Measurements from ENCODE around the gene KIF2A. TPM values are rescaled to one million over a fixed set of nuclear protein-coding genes. Genes with fewer than 3 reads are reported as not detected.

KIF2A gene
- total and polyA plus RNA-seq, 2 of the 4 experiments (the other 2 are of a cell fraction) = 23.6 to 37.3 TPM

GRCh38 chr5:62322484-62322883, 16.5 kb downstream of the KIF2A start:
- Histone ChIP-seq H3K27ac (ENCODE audit: insufficient read depth, low read length) (no peak overlapping the region), H2BK5ac (ENCODE audit: low read depth, low read length, poor library complexity, severe bottlenecking) (no peak overlapping the region), H3K79me1 (ENCODE audit: low read depth in 1 of 2, low read length in 2 of 2) (peaks cover 21 to 48% of the 10 kb centered on the region in 2 experiments), H2AFZ (replicated peaks; ENCODE audit: low read length, poor library complexity) (no peak overlapping the region), H3K4me2 (ENCODE audit: low read depth, low read length) (no peak overlapping the region), H4K91ac (ENCODE audit: insufficient read depth, low read depth, low read length) (no peak overlapping the region), H3K9me3 (ENCODE audit: control insufficient read depth, insufficient read depth, low read length) (no peaks in the 10 kb centered on the region), H3K18ac (ENCODE audit: low read depth, low read length) (no peak overlapping the region), H2BK15ac (ENCODE audit: low read depth, low read length) (no peak overlapping the region), H3K4me1 (ENCODE audit: control insufficient read depth, insufficient read depth, low read length) (0 out of 2 replicates have a peak, but pooled peaks cover 2% of the 10 kb centered on the region), H3K9me1 (ENCODE audit: insufficient read depth, low read length) (peaks cover 3% of the 10 kb centered on the region), H3K23ac (ENCODE audit: low read depth, low read length) (no peak overlapping the region), H3K56ac (ENCODE audit: extremely low read depth, insufficient read depth, low read length) (no peak overlapping the region), H3K4me3 (ENCODE audit: insufficient read depth, low read depth, low read length) (no peak overlapping the region), H2AK9ac (replicated peaks; ENCODE audit: low read depth, low read length, poor library complexity) (no peak overlapping the region), H2AK5ac (ENCODE audit: low read depth, low read length) (no peak overlapping the region), H2BK20ac (ENCODE audit: low read depth, low read length) (no peak overlapping the region), H3K4ac (ENCODE audit: low read depth, low read length) (no peak overlapping the region), H4K5ac (ENCODE audit: low read depth, low read length) (no peak overlapping the region), H3K27me3 (ENCODE audit: control insufficient read depth, insufficient read depth, low read length) (no peaks in the 10 kb centered on the region), H2BK120ac (ENCODE audit: low read depth, low read length) (no peak overlapping the region), H4K8ac (ENCODE audit: low read depth in 2 of 2, low read length in 2 of 2) (no peak overlapping the region), H4K20me1 (ENCODE audit: insufficient read depth, low read length) (peaks cover 23% of the 10 kb centered on the region), H3K14ac (replicated peaks; ENCODE audit: low read depth, low read length) (no peak overlapping the region), H3K9ac (ENCODE audit: low read depth, low read length) (no peak overlapping the region), H3K36me3 (ENCODE audit: control insufficient read depth, insufficient read depth, low read length) (no peaks in the 10 kb centered on the region)
- ChIA-PET POLR2A (ENCODE audit: unreplicated experiment) (no interaction called here), CTCF (no interaction called here)
- no CpG with 5 or more reads among the region's 1 CpG for WGBS, 2 experiments (ENCODE audit: extremely low coverage in 2 of 2, insufficient read length in 1 of 2)
- intact Hi-C loops (cut with micrococcal nuclease) = no loop called here
- BruUV-seq (replicated peaks) = no TSS peak
- dilution Hi-C loops (cut with HindIII; ENCODE audit: low sequenced_read_pairs, unreplicated experiment) = no loop called here
- in situ Hi-C loops (cut with MboI; ENCODE audit: low sequenced_read_pairs) = no loop called here
- ATAC-seq (ENCODE audit: low read depth) = no peak
- DNase-seq = no peak
- TF ChIP-seq POLR2A (IDR thresholded peaks at IDR 0.05; ENCODE audit: low read depth, low read length) (no peak), NFE2L2 (IDR thresholded peaks at IDR 0.05; ENCODE audit: low read depth, low read length) (no peak), SMC3 (IDR thresholded peaks at IDR 0.05; ENCODE audit: low read depth, low read length) (no peak), ELK1 (IDR thresholded peaks at IDR 0.05; ENCODE audit: borderline replicate concordance, low read depth, low read length) (no peak), FOS (IDR thresholded peaks at IDR 0.05; ENCODE audit: low read depth, low read length) (no peak), MAFK (IDR thresholded peaks at IDR 0.05; ENCODE audit: low read depth, low read length) (no peak), MAZ (IDR thresholded peaks at IDR 0.05; ENCODE audit: borderline replicate concordance, low read depth, low read length) (no peak), MXI1 (IDR thresholded peaks at IDR 0.05; ENCODE audit: borderline replicate concordance, low read depth, low read length) (no peak), RAD21 (IDR thresholded peaks at IDR 0.05; ENCODE audit: low read length) (no peak), RCOR1 (IDR thresholded peaks at IDR 0.05; ENCODE audit: insufficient replicate concordance, low read length) (no peak), CHD1 (IDR thresholded peaks at IDR 0.05; ENCODE audit: low read depth, low read length) (no peak)

Measured in IMR-90 (cell line).